ENCODE data around the gene LMNTD1.
"Not testable (repeated sequence)": the region's sequence is repeated elsewhere in the genome, so short reads cannot be mapped to it uniquely, and the experiment has no call there.

LMNTD1 gene

GRCh38 chr12:25553098-25553497, at the start of gene LMNTD1:
Gene LMNTD1 (minus strand): TSS chr12:25553283. CDS start chr12:25552959, 324 bp downstream.
- TF ChIP-seq CTCF (IDR thresholded peaks at IDR 0.05; ENCODE audit: low read depth, low read length, missing control alignments), result no peak
- in situ Hi-C loops (cut with HindIII; ENCODE audit: low sequenced_read_pairs), result no loop called here
- no peak within 1 kb of the TSS for H3K4me3 ChIP-seq (ENCODE audit: low read depth, low read length)
- peak; percentile 63 for DNase-seq (ENCODE audit: low read depth)

GRCh38 chr12:25598956-25599355, 45.9 kb upstream of the LMNTD1 start:
- no peak overlapping the region for H3K4me3 ChIP-seq (ENCODE audit: low read depth, low read length)
- in situ Hi-C loops (cut with HindIII; ENCODE audit: low sequenced_read_pairs), result no loop called here
- no peak for TF ChIP-seq CTCF (IDR thresholded peaks at IDR 0.05; ENCODE audit: low read depth, low read length, missing control alignments)
- no peak for DNase-seq (ENCODE audit: low read depth)

GRCh38 chr12:25595496-25595895, 42.4 kb upstream of the LMNTD1 start:
- in situ Hi-C loops (cut with HindIII; ENCODE audit: low sequenced_read_pairs), result not testable (repeated sequence)

DNA sequence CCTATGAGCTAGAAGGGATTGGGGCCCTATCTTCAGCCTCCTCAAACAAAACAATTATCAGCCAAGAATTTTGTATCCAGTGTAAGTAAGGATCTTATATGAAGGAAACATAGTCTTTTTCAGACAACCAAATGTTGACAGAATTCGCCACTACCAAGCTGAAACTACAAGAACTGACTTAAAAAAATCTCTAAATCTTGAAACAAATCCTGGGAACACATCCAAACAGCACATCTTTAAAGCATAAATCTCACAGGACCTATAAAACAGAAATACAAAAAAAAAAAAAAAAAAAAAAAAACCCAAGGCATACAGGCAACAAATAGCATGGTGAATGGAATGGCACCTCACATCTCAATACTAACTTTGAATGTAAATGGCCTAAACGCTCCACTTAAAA, 41.3 kb upstream of the LMNTD1 start:
- DNase-seq (ENCODE audit: low read depth), result no peak
- H3K4me3 ChIP-seq (ENCODE audit: low read depth, low read length), result no peak overlapping the region
- no peak for TF ChIP-seq CTCF (IDR thresholded peaks at IDR 0.05; ENCODE audit: low read depth, low read length, missing control alignments)
- in situ Hi-C loops (cut with HindIII; ENCODE audit: low sequenced_read_pairs), result no loop called here

More at GRCh38 chr12:25595496-25595895, 42.4 kb upstream of the LMNTD1 start:
- H3K4me3 ChIP-seq (ENCODE audit: low read depth, low read length); DNase-seq (ENCODE audit: low read depth): not testable (repeated sequence)

- in situ Hi-C loops (cut with HindIII; ENCODE audit: low sequenced_read_pairs), result no loop called here
Observed at GRCh38 chr12:25592725-25593495, 39.8 kb upstream of the LMNTD1 start.

DNA sequence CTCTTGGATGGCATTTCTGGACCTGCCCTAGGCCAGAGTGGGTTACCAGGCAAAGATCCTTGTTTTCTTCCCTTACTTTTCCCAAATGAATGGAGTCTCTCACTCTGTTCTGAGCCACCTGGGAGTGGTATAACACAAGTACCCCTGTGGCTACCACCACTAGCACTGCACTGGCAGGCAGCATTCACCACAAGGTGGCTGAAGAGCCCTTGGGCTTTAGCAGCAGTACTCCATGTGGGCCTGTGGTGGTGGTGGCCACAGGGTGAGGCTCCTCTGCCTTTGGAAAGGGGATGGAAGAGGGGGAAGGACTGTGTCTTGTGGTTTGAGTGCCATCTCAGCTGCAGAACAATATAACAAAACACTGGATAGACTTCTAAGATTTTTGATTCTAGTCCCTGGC, 38.1 kb upstream of the LMNTD1 start:
- in situ Hi-C loops (cut with HindIII; ENCODE audit: low sequenced_read_pairs), result no loop called here
- no peak overlapping the region for H3K4me3 ChIP-seq (ENCODE audit: low read depth, low read length)
- peak; percentile 7 for TF ChIP-seq CTCF (IDR thresholded peaks at IDR 0.05; ENCODE audit: low read depth, low read length, missing control alignments)
- DNase-seq (ENCODE audit: low read depth), result no peak

More at GRCh38 chr12:25592725-25593495, 39.8 kb upstream of the LMNTD1 start:
- no peak for TF ChIP-seq CTCF (IDR thresholded peaks at IDR 0.05; ENCODE audit: low read depth, low read length, missing control alignments)
- DNase-seq (ENCODE audit: low read depth), result no peak
- no peak overlapping the region for H3K4me3 ChIP-seq (ENCODE audit: low read depth, low read length)

DNA sequence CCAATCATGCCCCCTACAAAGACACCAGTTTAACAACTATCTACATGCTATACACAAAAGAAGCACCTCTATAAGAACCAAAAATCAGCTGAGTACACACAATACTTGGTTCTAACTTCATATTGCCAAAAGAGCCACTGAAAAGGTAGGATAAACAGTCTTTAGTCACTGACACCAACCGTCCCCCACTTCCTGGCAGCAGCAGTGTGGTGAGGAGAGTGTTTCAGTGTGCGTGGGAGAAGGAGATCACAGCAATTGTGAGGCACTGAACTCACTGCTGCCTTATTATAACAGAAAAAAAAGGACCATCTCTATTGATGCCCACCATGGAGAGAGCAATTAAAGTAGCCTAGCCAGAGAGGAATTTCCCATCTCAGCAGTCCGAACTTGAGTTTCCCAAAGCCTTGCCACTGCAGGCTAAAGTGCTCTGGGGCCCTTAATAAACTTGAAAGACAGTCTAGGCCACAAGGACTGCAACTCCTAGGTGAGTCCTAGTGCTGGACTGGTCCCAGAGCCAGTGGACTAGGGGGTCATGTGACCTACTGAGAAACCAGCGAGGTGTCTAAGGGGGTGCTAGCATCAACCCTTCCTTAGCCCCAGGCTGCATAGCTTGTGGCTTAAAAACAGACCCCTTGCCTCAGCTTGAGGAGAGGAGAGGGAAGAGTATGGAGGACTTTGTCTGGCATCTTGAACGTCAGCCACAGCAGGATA, 37.1 kb upstream of the LMNTD1 start:
- DNase-seq (ENCODE audit: low read depth), result no peak
- no peak for TF ChIP-seq CTCF (IDR thresholded peaks at IDR 0.05; ENCODE audit: low read depth, low read length, missing control alignments)
- in situ Hi-C loops (cut with HindIII; ENCODE audit: low sequenced_read_pairs), result no loop called here
- no peak overlapping the region for H3K4me3 ChIP-seq (ENCODE audit: low read depth, low read length)

Measured in astrocyte of the cerebellum (primary cell).